Stomach (tissue), 4 donors: ENCODE data around the gene UQCRQ.

Source experiments
- CTCF ChIP-seq, 7 experiments: fragments of 450-650 bp in 4 of 7; fragments of 200-600 bp in 3 of 7; sonication (generic) in 3 of 7; IDR thresholded peaks; one replicate each; pipeline ENCODE4 v1.5.1; 2016 to 2019; ENCODE audit warnings: antibody characterized with exemption in 7 of 7, control low read depth in 2 of 7, mild to moderate bottlenecking in 1 of 7
- EP300 ChIP-seq: sonication (generic); formaldehyde crosslinking; IDR thresholded peaks from one replicate; pipeline ENCODE4 v1.6.1; 2017; ENCODE audit warnings: antibody characterized with exemption
- POLR2A ChIP-seq, 4 donors: fragments of 450-650 bp; IDR thresholded peaks; one replicate each; pipeline ENCODE4 v1.6.1; 2016; ENCODE audit warnings: antibody characterized with exemption in 4 of 4, control low read depth in 2 of 4, mild to moderate bottlenecking in 1 of 4, moderate library complexity in 1 of 4
- POLR2AphosphoS5 ChIP-seq, 3 donors: sonication (generic); formaldehyde crosslinking; IDR thresholded peaks; one replicate each; pipeline ENCODE4 v1.6.1; 2016; ENCODE audit warnings: antibody characterized with exemption in 3 of 3

- TF ChIP-seq POLR2A (IDR thresholded peaks at IDR 0.05) (no peak), CTCF (IDR thresholded peaks at IDR 0.05) (no peak), EP300 (no peak), POLR2AphosphoS5 (IDR thresholded peaks at IDR 0.05) (no peak)
Observed at GRCh38 chr5:132890817-132891216, 24.4 kb downstream of the UQCRQ start.
